Measurements from ENCODE around the gene DNM3. TPM values are rescaled to one million over a fixed set of nuclear protein-coding genes. Genes with fewer than 3 reads are reported as not detected.

The DNM3 gene
- total RNA-seq: 1.6 and 2.7 TPM in 2 replicates

DNA sequence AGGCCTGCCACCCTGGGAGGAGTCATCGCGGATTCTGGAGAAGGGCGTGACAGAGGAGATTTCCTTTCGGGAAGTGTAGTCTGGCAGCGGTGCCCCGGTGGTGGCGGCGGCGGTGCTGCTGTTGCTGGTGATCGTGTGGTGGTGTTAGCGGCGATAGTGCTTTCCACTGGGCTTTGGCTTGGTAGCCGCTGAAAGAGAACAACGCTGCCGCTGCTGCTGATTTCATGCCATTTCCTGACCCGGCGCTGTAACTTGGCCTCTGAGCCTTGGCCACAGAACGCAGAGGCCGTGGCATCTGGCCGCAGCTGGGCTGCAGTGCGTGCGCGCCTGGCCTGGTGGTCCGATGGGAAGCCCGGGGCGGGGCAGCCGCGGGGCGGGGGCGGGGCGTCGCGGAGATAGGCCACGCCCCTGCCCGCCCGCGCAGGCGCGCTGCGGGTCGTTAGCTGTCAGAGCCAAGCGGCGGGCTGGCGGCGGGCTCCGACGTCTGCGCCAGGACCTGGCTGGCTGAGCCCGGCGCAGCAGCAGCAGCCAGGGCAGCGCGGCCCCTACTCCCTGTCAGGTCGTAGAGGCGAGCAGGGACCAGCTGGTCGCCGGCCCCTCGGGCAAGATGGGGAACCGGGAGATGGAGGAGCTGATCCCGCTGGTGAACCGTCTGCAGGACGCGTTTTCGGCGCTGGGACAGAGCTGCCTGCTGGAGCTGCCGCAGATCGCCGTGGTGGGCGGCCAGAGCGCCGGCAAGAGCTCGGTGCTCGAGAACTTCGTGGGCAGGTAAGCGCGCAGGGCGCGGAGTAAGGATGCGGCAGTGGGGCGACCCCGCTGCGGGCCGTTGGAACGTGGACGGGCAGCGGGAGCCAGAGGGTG lies at the start of gene DNM3:
DNM3 (plus strand) TSS at position 449 of the 861 bp plus-strand sequence; CDS start at position 608, 159 bp downstream.
- TF ChIP-seq, protein P1, sequence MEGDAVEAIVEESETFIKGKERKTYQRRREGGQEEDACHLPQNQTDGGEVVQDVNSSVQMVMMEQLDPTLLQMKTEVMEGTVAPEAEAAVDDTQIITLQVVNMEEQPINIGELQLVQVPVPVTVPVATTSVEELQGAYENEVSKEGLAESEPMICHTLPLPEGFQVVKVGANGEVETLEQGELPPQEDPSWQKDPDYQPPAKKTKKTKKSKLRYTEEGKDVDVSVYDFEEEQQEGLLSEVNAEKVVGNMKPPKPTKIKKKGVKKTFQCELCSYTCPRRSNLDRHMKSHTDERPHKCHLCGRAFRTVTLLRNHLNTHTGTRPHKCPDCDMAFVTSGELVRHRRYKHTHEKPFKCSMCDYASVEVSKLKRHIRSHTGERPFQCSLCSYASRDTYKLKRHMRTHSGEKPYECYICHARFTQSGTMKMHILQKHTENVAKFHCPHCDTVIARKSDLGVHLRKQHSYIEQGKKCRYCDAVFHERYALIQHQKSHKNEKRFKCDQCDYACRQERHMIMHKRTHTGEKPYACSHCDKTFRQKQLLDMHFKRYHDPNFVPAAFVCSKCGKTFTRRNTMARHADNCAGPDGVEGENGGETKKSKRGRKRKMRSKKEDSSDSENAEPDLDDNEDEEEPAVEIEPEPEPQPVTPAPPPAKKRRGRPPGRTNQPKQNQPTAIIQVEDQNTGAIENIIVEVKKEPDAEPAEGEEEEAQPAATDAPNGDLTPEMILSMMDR (IDR thresholded peaks at IDR 0.05; ENCODE audit: insufficient read depth, low read length, poor library complexity, severe bottlenecking): no peak
- H3K27me3 ChIP-seq (ENCODE audit: control insufficient read depth, insufficient read depth, low read length): peaks cover 3% of the 10 kb centered on the region
- H3K4me3 ChIP-seq (ENCODE audit: low read depth, low read length): peak within 1 kb of the TSS; percentile 58
- DNase-seq (ENCODE audit: low read depth): no peak
- H3K36me3 ChIP-seq (ENCODE audit: control insufficient read depth, insufficient read depth, low read length): no peaks in the 10 kb centered on the region

DNA sequence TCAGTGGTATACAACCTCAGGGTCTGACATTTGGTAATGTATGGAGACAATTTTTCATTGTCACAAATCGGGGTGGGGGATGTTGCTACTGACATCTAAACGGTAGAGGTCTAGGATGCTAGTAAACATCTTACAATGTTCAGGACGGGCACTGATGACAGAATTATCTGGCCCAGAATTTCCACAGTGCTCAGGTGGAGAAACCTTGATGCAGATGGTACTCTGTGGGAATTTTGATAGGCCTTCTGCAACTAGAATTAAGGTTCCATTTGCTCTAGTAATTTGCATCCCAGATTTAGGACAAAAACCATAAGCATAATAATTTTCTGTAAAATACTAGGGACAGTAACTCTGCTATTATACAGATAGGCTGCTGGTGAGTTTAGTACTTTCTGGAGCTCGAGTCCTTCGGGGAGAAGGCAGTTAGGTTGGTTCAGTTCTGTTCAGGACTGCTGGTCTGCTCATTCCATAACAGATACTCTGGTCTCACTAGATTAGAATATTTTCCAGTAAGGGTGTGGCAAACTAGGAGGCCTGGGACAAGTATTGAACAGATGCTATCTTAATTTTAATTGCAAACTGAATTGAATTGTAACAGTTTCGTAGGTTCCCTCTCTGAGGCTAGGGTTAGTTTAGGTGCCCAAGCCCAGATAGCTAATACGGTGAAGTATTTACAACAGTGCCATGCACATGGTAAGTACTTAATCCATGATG lies 48.5 kb upstream of the DNM3 start:
- H3K36me3 ChIP-seq (ENCODE audit: control insufficient read depth, insufficient read depth, low read length): no peaks in the 10 kb centered on the region
- no peak for DNase-seq (ENCODE audit: low read depth)
- TF ChIP-seq, protein P1 (IDR thresholded peaks at IDR 0.05; ENCODE audit: insufficient read depth, low read length, poor library complexity, severe bottlenecking): no peak
- no peaks in the 10 kb centered on the region for H3K27me3 ChIP-seq (ENCODE audit: control insufficient read depth, insufficient read depth, low read length)
- H3K4me3 ChIP-seq (ENCODE audit: low read depth, low read length): no peak overlapping the region

DNA sequence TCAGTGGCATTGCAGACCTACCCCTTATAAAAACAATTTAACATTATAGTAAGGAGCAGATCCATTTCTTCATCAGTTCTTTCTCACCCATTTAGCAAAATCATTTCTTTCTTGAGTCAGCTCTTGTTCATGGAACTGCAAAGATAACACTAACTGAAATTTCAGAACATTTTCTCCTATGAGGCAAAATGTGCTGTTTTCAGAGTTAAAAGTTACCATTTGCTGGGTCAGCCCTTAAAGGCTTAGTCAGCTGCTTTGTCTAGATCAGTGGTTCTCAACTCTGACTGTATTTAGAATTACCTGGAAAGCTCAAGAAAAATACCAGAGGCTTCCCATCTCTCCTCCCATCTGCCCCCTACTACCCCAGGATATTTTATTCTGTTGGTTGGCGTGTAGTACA lies 47.7 kb upstream of the DNM3 start:
- Histone ChIP-seq H3K27me3 (ENCODE audit: control insufficient read depth, insufficient read depth, low read length) (no peaks in the 10 kb centered on the region), H3K4me3 (ENCODE audit: low read depth, low read length) (no peak overlapping the region), H3K36me3 (ENCODE audit: control insufficient read depth, insufficient read depth, low read length) (no peaks in the 10 kb centered on the region)
- TF ChIP-seq, protein P1 (IDR thresholded peaks at IDR 0.05; ENCODE audit: insufficient read depth, low read length, poor library complexity, severe bottlenecking): no peak
- no peak for DNase-seq (ENCODE audit: low read depth)

DNA sequence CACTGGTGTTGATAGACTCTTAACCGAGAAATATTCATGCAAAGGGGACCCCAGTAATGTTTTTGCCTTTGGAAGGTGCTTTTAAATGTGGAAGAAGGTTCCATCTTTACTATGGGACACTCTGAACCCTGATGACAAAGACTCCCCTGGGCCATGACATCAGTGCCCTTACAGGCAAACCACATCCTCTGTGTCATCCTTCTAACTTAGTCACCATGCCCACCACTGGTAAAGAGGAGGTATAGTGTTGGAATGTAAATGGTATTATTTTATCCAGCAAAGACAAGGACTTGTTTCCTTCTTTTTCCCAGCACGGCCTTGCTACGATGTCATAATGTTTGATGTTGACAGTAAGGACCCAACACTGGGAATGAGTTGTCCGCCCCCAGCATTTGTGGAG lies 47.2 kb upstream of the DNM3 start:
- Histone ChIP-seq H3K36me3 (ENCODE audit: control insufficient read depth, insufficient read depth, low read length) (no peaks in the 10 kb centered on the region), H3K27me3 (ENCODE audit: control insufficient read depth, insufficient read depth, low read length) (no peaks in the 10 kb centered on the region), H3K4me3 (ENCODE audit: low read depth, low read length) (no peak overlapping the region)
- TF ChIP-seq, protein P1 (IDR thresholded peaks at IDR 0.05; ENCODE audit: insufficient read depth, low read length, poor library complexity, severe bottlenecking): no peak
- DNase-seq (ENCODE audit: low read depth): peak; percentile 69

DNA sequence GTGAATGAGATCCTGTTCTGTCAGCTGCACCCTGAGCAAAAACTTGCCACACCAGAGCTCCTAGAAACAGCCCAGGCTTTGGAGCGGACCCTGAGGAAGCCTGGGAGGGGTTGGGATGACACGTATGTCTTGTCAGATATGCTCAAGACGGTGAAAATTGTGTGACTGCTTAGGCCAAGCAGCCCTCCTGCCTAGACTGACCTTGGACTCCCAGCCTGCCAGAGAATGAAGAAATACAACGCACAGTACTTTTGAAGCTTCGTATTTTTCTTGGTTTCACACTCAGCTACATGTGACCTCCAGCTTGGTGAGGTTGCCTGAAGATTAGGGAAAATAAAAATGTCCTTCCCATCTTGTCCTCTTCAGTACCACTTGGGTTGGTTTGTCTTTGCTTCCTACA lies 44.7 kb upstream of the DNM3 start:
- DNase-seq (ENCODE audit: low read depth): no peak
- Histone ChIP-seq H3K36me3 (ENCODE audit: control insufficient read depth, insufficient read depth, low read length) (no peaks in the 10 kb centered on the region), H3K27me3 (ENCODE audit: control insufficient read depth, insufficient read depth, low read length) (no peaks in the 10 kb centered on the region), H3K4me3 (ENCODE audit: low read depth, low read length) (no peak overlapping the region)
- TF ChIP-seq, protein P1 (IDR thresholded peaks at IDR 0.05; ENCODE audit: insufficient read depth, low read length, poor library complexity, severe bottlenecking): no peak
